ENCODE measurements around the gene PLA2G3. TPM values are rescaled to one million over a fixed set of nuclear protein-coding genes. Genes with fewer than 3 reads are reported as not detected.

Gene PLA2G3
- polyA plus RNA-seq, 1 donor (not counting 4 experiments of a cell fraction or from before 2014, with no cell fraction given), result 0.38 TPM

- no peak overlapping the region for H2AFZ ChIP-seq (ENCODE audit: control insufficient read depth, low read length)
- peaks cover 6% of the 10 kb centered on the region for H3K4me1 ChIP-seq (ENCODE audit: control insufficient read depth, extremely low read depth, insufficient read depth, low read length)
- no peak overlapping the region for H3K9ac ChIP-seq (ENCODE audit: control insufficient read depth, extremely low read depth, insufficient read depth, low read length)
- peaks cover 18% of the 10 kb centered on the region for H4K20me1 ChIP-seq (ENCODE audit: control insufficient read depth, extremely low read depth, insufficient read depth, low read length)
- DNase-seq (ENCODE audit: low read depth, low spot score) (no peak), FAIRE-seq (no peak)
- H3K79me2 ChIP-seq (ENCODE audit: control insufficient read depth, insufficient read depth, low read length), result no peaks in the 10 kb centered on the region
- no peak overlapping the region for H3K27ac ChIP-seq (ENCODE audit: control insufficient read depth, insufficient read depth, low read length)
- no peaks in the 10 kb centered on the region for H3K9me1 ChIP-seq (ENCODE audit: control insufficient read depth, extremely low read depth, insufficient read depth, low read length)
- H3K36me3 ChIP-seq (ENCODE audit: control insufficient read depth in 2 of 2, extremely low read depth in 1 of 2, insufficient read depth in 2 of 2, low read length in 2 of 2), result peaks cover 40 to 49% of the 10 kb centered on the region in 2 experiments
- H3K4me3 ChIP-seq (ENCODE audit: control insufficient read depth in 2 of 3, extremely low read depth in 1 of 3, insufficient read depth in 2 of 3, low read depth in 1 of 3, low read length in 3 of 3), result no peak overlapping the region
- H3K9me3 ChIP-seq (ENCODE audit: control insufficient read depth, low read depth, low read length), result no peaks in the 10 kb centered on the region
- TF ChIP-seq EZH2 (IDR thresholded peaks at IDR 0.05; ENCODE audit: low read length), result no peak
- TF ChIP-seq, protein P1, sequence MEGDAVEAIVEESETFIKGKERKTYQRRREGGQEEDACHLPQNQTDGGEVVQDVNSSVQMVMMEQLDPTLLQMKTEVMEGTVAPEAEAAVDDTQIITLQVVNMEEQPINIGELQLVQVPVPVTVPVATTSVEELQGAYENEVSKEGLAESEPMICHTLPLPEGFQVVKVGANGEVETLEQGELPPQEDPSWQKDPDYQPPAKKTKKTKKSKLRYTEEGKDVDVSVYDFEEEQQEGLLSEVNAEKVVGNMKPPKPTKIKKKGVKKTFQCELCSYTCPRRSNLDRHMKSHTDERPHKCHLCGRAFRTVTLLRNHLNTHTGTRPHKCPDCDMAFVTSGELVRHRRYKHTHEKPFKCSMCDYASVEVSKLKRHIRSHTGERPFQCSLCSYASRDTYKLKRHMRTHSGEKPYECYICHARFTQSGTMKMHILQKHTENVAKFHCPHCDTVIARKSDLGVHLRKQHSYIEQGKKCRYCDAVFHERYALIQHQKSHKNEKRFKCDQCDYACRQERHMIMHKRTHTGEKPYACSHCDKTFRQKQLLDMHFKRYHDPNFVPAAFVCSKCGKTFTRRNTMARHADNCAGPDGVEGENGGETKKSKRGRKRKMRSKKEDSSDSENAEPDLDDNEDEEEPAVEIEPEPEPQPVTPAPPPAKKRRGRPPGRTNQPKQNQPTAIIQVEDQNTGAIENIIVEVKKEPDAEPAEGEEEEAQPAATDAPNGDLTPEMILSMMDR (optimal IDR thresholded peaks at IDR 0.05 in 1 of 3, IDR thresholded peaks at IDR 0.05 in 1 of 3, conservative IDR thresholded peaks at IDR 0.05 in 1 of 3; ENCODE audit: extremely low read depth in 1 of 3, insufficient read depth in 2 of 3, low read length in 3 of 3), result no peak
- H3K4me2 ChIP-seq (ENCODE audit: control insufficient read depth, extremely low read depth, insufficient read depth, low read depth, low read length), result no peak overlapping the region
- dilution Hi-C loops (cut with MboI; ENCODE audit: extremely low pct_ligation_motif_present, low sequenced_read_pairs), result no loop called here
- no peaks in the 10 kb centered on the region for H3K27me3 ChIP-seq (ENCODE audit: control insufficient read depth, extremely low read depth, insufficient read depth, low read length)
Measured at GRCh38 chr22:31102441-31103081, 37.7 kb downstream of the PLA2G3 start.

- Histone ChIP-seq H3K27ac (ENCODE audit: control insufficient read depth, insufficient read depth, low read length) (no peak overlapping the region), H3K4me2 (ENCODE audit: control insufficient read depth, extremely low read depth, insufficient read depth, low read depth, low read length) (no peak overlapping the region), H3K27me3 (ENCODE audit: control insufficient read depth, extremely low read depth, insufficient read depth, low read length) (no peaks in the 10 kb centered on the region), H3K9me3 (ENCODE audit: control insufficient read depth, low read depth, low read length) (no peaks in the 10 kb centered on the region), H2AFZ (ENCODE audit: control insufficient read depth, low read length) (no peak overlapping the region), H3K36me3 (ENCODE audit: control insufficient read depth in 2 of 2, extremely low read depth in 1 of 2, insufficient read depth in 2 of 2, low read length in 2 of 2) (peaks cover 51 to 61% of the 10 kb centered on the region in 2 experiments), H3K9me1 (ENCODE audit: control insufficient read depth, extremely low read depth, insufficient read depth, low read length) (no peaks in the 10 kb centered on the region), H3K4me1 (ENCODE audit: control insufficient read depth, extremely low read depth, insufficient read depth, low read length) (no peaks in the 10 kb centered on the region), H3K9ac (ENCODE audit: control insufficient read depth, extremely low read depth, insufficient read depth, low read length) (no peak overlapping the region), H4K20me1 (ENCODE audit: control insufficient read depth, extremely low read depth, insufficient read depth, low read length) (peaks cover 14% of the 10 kb centered on the region), H3K79me2 (ENCODE audit: control insufficient read depth, insufficient read depth, low read length) (no peaks in the 10 kb centered on the region), H3K4me3 (ENCODE audit: control insufficient read depth in 2 of 3, extremely low read depth in 1 of 3, insufficient read depth in 2 of 3, low read depth in 1 of 3, low read length in 3 of 3) (no peak overlapping the region)
- no peak for TF ChIP-seq EZH2 (IDR thresholded peaks at IDR 0.05; ENCODE audit: low read length)
- TF ChIP-seq, protein P1 (optimal IDR thresholded peaks at IDR 0.05 in 1 of 3, IDR thresholded peaks at IDR 0.05 in 1 of 3, conservative IDR thresholded peaks at IDR 0.05 in 1 of 3; ENCODE audit: extremely low read depth in 1 of 3, insufficient read depth in 2 of 3, low read length in 3 of 3), result no peak
- FAIRE-seq, result no peak
- no peak for DNase-seq (ENCODE audit: low read depth, low spot score)
- dilution Hi-C loops (cut with MboI; ENCODE audit: extremely low pct_ligation_motif_present, low sequenced_read_pairs), result no loop called here
Measured at GRCh38 chr22:31100762-31101525, 39.4 kb downstream of the PLA2G3 start.
